Keratinocyte (primary cell): Measurements from ENCODE around the gene MAPK1IP1L.

Source experiments
- CTCF ChIP-seq, 3 experiments: IDR thresholded peaks in 1 of 3; conservative IDR thresholded peaks in 1 of 3; optimal IDR thresholded peaks in 1 of 3; 2 replicates in 2 of 3; 3 replicates in 1 of 3; pipeline versions ENCODE3 to v1.5.1; 2011; ENCODE audit warnings: low read length in 3 of 3, mild to moderate bottlenecking in 3 of 3, moderate library complexity in 2 of 3, control low read depth in 1 of 3, inconsistent platforms in 1 of 3; ENCODE audit not compliant: insufficient read depth in 2 of 3; ENCODE audit errors: extremely low read depth in 1 of 3
- EZH2 ChIP-seq: IDR thresholded peaks from one replicate; pipeline ENCODE4 v1.6.1; 2012; ENCODE audit warnings: inconsistent platforms, mild to moderate bottlenecking, low read length, moderate library complexity

DNA sequence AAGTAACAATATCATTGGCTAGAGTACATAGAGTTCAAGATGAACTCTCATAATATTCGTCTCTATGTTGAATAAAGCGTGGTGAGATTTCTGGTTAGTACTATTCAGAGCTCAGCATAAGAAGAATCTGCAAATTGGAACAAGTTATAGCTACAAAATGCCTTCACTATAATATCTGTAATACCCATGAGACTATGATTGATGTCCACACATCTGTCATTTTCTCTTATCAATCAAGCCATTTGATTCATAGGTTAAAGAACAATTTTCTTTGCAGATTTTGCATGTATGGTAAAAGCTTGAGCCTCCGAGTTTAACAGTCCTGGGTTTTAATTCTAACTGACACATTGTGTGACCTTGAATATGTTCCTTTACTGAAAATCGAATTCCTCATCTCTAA lies 23.0 kb upstream of the MAPK1IP1L start:
- TF ChIP-seq CTCF (optimal IDR thresholded peaks at IDR 0.05 in 1 of 3, IDR thresholded peaks at IDR 0.05 in 1 of 3, conservative IDR thresholded peaks at IDR 0.05 in 1 of 3; ENCODE audit: extremely low read depth in 1 of 3, insufficient read depth in 2 of 3, low read length in 3 of 3) (no peak), EZH2 (no peak)
